PC-3 (cell line): ENCODE measurements around the gene MAP2K2.

Experiments
- CTCF ChIP-seq: fragments of 300-600 bp; sonication (generic); conservative IDR thresholded peaks from 2 replicates; pipeline ENCODE4 v1.5.1; 2017; ENCODE audit warnings: antibody characterized with exemption, low read depth, mild to moderate bottlenecking, low read length
- EZH2 ChIP-seq: fragments of 300-600 bp; sonication (generic); IDR thresholded peaks from one replicate; pipeline ENCODE4 v1.6.1; 2017; ENCODE audit warnings: antibody characterized with exemption, mild to moderate bottlenecking, low read length; ENCODE audit not compliant: unreplicated experiment
- EZH2phosphoT487 ChIP-seq: fragments of 300-600 bp; sonication (generic); IDR thresholded peaks from 2 replicates; pipeline ENCODE4 v1.6.1; 2018; ENCODE audit warnings: mild to moderate bottlenecking, antibody characterized with exemption, low read length, borderline replicate concordance

GRCh38 chr19:4096049-4096892 is 27.7 kb downstream of the MAP2K2 start:
- no peak for TF ChIP-seq CTCF
- TF ChIP-seq EZH2, result no peak
- TF ChIP-seq EZH2phosphoT487, result no peak
